Bronchial epithelial cell (primary cell): ENCODE measurements around the gene MAPK1IP1L. TPM values are rescaled to one million over a fixed set of nuclear protein-coding genes. Genes with fewer than 3 reads are reported as not detected.
"Not testable (repeated sequence)": the region's sequence is repeated elsewhere in the genome, so short reads cannot be mapped to it uniquely, and the experiment has no call there.

Source experiments
- DNase-seq: peaks from one replicate; pipeline ENCODE4 v3.0.0-alpha.2; 2010; ENCODE audit warnings: low read depth
- FAIRE-seq: peaks from 2 replicates; lab custom pipeline; 2011; peaks lifted over from hg19 to GRCh38; lab: Jason Lieb, UNC
- H3K27me3 ChIP-seq: 2 replicates; pipeline ENCODE4 v1.5.1; 2011; ENCODE audit warnings: low read length; ENCODE audit not compliant: control insufficient read depth, insufficient read depth
- H3K36me3 ChIP-seq: 2 replicates; pipeline ENCODE4 v1.5.1; 2011; ENCODE audit warnings: low read length; ENCODE audit not compliant: control insufficient read depth, insufficient read depth
- H3K4me3 ChIP-seq: 2 replicates; pipeline ENCODE4 v1.5.1; 2011; ENCODE audit warnings: mild to moderate bottlenecking, low read depth, low read length, control low read depth
- CTCF ChIP-seq: IDR thresholded peaks from 2 replicates; pipeline ENCODE4 v1.5.1; 2011; ENCODE audit warnings: mild to moderate bottlenecking, moderate library complexity, low read length, control low read depth, inconsistent platforms; ENCODE audit not compliant: insufficient read depth, severe bottlenecking
- total RNA-seq: library from RNA; depleted of rRNA; stranded (reverse); fragments of >200 nt; gene quantifications from 2 replicates; pipeline ENCODE4 v1.2.1, GENCODE V29; 2014

MAPK1IP1L gene
- total RNA-seq, 1 donor from 2014 or later: 12.1 TPM

- FAIRE-seq: no peak
- Histone ChIP-seq H3K4me3 (no peak overlapping the region), H3K27me3 (no peaks in the 10 kb centered on the region), H3K36me3 (no peaks in the 10 kb centered on the region)
- no peak for DNase-seq
- TF ChIP-seq CTCF: no peak
Measured at GRCh38 chr14:55073856-55074255, 22.4 kb downstream of the MAPK1IP1L start.

- FAIRE-seq: no peak
- no peak overlapping the region for H3K4me3 ChIP-seq
- DNase-seq: no peak
- no peak for TF ChIP-seq CTCF
- no peaks in the 10 kb centered on the region for H3K27me3 ChIP-seq
- H3K36me3 ChIP-seq: no peaks in the 10 kb centered on the region
Measured at GRCh38 chr14:55074662-55075061, 23.2 kb downstream of the MAPK1IP1L start.

GRCh38 chr14:55075628-55076175 lies 24.3 kb downstream of the MAPK1IP1L start:
- DNase-seq (no peak), FAIRE-seq (no peak)
- H3K36me3 ChIP-seq: no peaks in the 10 kb centered on the region
- TF ChIP-seq CTCF: no peak
- H3K27me3 ChIP-seq: no peaks in the 10 kb centered on the region
- H3K4me3 ChIP-seq: no peak overlapping the region

- Histone ChIP-seq H3K27me3 (no peaks in the 10 kb centered on the region), H3K4me3 (no peak overlapping the region), H3K36me3 (no peaks in the 10 kb centered on the region)
- DNase-seq: peak; percentile 91
- FAIRE-seq: no peak
- no peak for TF ChIP-seq CTCF
Measured at GRCh38 chr14:55077170-55078151, 26.0 kb downstream of the MAPK1IP1L start.

- FAIRE-seq, DNase-seq, H3K4me3 ChIP-seq, H3K36me3 ChIP-seq, H3K27me3 ChIP-seq: not testable (repeated sequence)
Measured at GRCh38 chr14:55079961-55080360, 28.5 kb downstream of the MAPK1IP1L start.

GRCh38 chr14:55084401-55085059 lies 33.1 kb downstream of the MAPK1IP1L start:
- Histone ChIP-seq H3K27me3 (no peaks in the 10 kb centered on the region), H3K4me3 (no peak overlapping the region), H3K36me3 (no peaks in the 10 kb centered on the region)
- no peak for DNase-seq
- no peak for FAIRE-seq
- TF ChIP-seq CTCF: no peak
